Adrenal gland (tissue), 12 donors: ENCODE data around the gene NPAS3. TPM values are rescaled to one million over a fixed set of nuclear protein-coding genes. Genes with fewer than 3 reads are reported as not detected.

Experiments
- DNase-seq, 7 donors: peaks; one replicate each; pipeline ENCODE4 v3.0.0-alpha.2; 2019 to 2020
- H3K27ac ChIP-seq, 5 donors: fragments of 200-600 bp; sonication (generic) in 4 of 5; 1 replicate in 3 of 5; 2 replicates in 2 of 5; pipeline versions ENCODE4 v1.5.1 to v1.8.0; 2016 to 2020; ENCODE audit warnings: mild to moderate bottlenecking in 1 of 5
- H3K27me3 ChIP-seq: fragments of 200-600 bp; 2 replicates; pipeline ENCODE4 v1.8.0; 2021
- H3K36me3 ChIP-seq, 2 donors: fragments of 200-600 bp; replicated peaks in 1 of 2; 1 replicate in 1 of 2; 2 replicates in 1 of 2; pipeline versions ENCODE4 v1.5.1 to v1.8.0; 2018 to 2022
- H3K4me1 ChIP-seq, 2 donors: fragments of 200-600 bp; replicated peaks in 1 of 2; 1 replicate in 1 of 2; 2 replicates in 1 of 2; pipeline versions ENCODE4 v1.5.1 to v1.8.0; 2018 to 2021
- H3K4me3 ChIP-seq, 4 donors: fragments of 200-600 bp; sonication (generic) in 3 of 4; one replicate each; pipeline ENCODE4 v1.5.1; 2016 to 2018
- H3K9me3 ChIP-seq, 3 donors: fragments of 200-600 bp; sonication (generic) in 1 of 3; replicated peaks in 1 of 3; 1 replicate in 2 of 3; 2 replicates in 1 of 3; pipeline versions ENCODE4 v1.5.1 to v1.8.0; 2016 to 2021
- CTCF ChIP-seq, 6 experiments: fragments of 450-650 bp in 4 of 6; fragments of 200-600 bp in 2 of 6; sonication (generic) in 1 of 6; IDR thresholded peaks; 1 replicate in 5 of 6; 2 replicates in 1 of 6; pipeline versions ENCODE4 v1.5.1 to v1.8.0; 2016 to 2021; ENCODE audit warnings: antibody characterized with exemption in 6 of 6, mild to moderate bottlenecking in 2 of 6, moderate library complexity in 1 of 6
- POLR2A ChIP-seq, 2 donors: fragments of 450-650 bp; IDR thresholded peaks; one replicate each; pipeline ENCODE4 v1.6.1; 2017; ENCODE audit warnings: antibody characterized with exemption in 2 of 2, mild to moderate bottlenecking in 2 of 2, moderate library complexity in 1 of 2
- WGBS, 4 donors: extraction: QIAGEN DNeasy Blood & Tissue Kit in 2 of 4; methylation state at CpG; one replicate each; pipeline versions ENCODE4 v1.1.5 to v1.1.7; 2013 to 2017; 5-methylcytosine and 5-hydroxymethylcytosine counted together
- intact Hi-C, 2 donors: fragments of 100-400 bp; cut with DNase I; formaldehyde crosslinking; loops; one replicate each; pipeline versions ENCODE4 v1.14.1 to v1.15.0; 2022 to 2023
- polyA plus RNA-seq, 3 donors: library from polyadenylated mRNA; stranded (reverse); fragments of 200-250 nt in 2 of 3; fragments of 350-450 nt in 1 of 3; fragmentation: Illumina TruSeq in 1 of 3; extraction: RNeasy Lipid Tissue Mini Kit (QIAGEN cat#74804) in 1 of 3; gene quantifications; one replicate each; pipeline ENCODE4 v1.2.3, GENCODE V29; 2013 to 2014
- total RNA-seq, 9 donors: library from RNA; depleted of rRNA in 4 of 9; stranded (reverse); fragments of >200 nt in 4 of 9; fragments of 120-200 nt in 1 of 9; fragmentation: NEBNext Ultra II Directional in 1 of 9; extraction: Animal tissue kit (Norgen Biotek cat#: 25700) in 1 of 9; gene quantifications; one replicate each; pipeline versions ENCODE4 v1.1.0 to v1.2.4, GENCODE V29; 2013 to 2023
- donor health status: healthy with polysubstance abuse.
- donor health status: Bipolar disorder and iron deficiency.
- donor health status: DM: yes; HTN: yes; CAD: no.
- donor health status: DM: no; HTN: no; CAD: no.
- donor health status: DM: no; HTN: no; CAD: no.
- donor health status: DM: yes; HTN: yes; CAD: no.

NPAS3 gene
- total and polyA plus RNA-seq, 12 donors, result 0.36 to 7.5 (median 1.5) TPM

GRCh38 chr14:33738491-33738890, 799.8 kb downstream of the NPAS3 start:
- intact Hi-C loops, result no loop called here
- Histone ChIP-seq H3K4me3 (no peak overlapping the region), H3K27me3 (no peaks in the 10 kb centered on the region), H3K4me1 (no peaks in the 10 kb centered on the region), H3K27ac (no peak overlapping the region), H3K9me3 (no peaks in the 10 kb centered on the region), H3K36me3 (no peaks in the 10 kb centered on the region)
- DNase-seq, result no peak
- TF ChIP-seq POLR2A (IDR thresholded peaks at IDR 0.05) (no peak), CTCF (IDR thresholded peaks at IDR 0.05) (no peak)
- WGBS, 4 donors, result 91 to 96% (median 94%) methylated on average over 3 of the region's 3 CpGs

- Histone ChIP-seq H3K27me3 (no peaks in the 10 kb centered on the region), H3K4me1 (no peaks in the 10 kb centered on the region), H3K9me3 (no peaks in the 10 kb centered on the region), H3K4me3 (no peak overlapping the region), H3K27ac (no peak overlapping the region), H3K36me3 (no peaks in the 10 kb centered on the region)
- no peak for DNase-seq
- 90 to 92% (median 92%) methylated on average over 5 of the region's 5 CpGs for WGBS, 4 donors
- TF ChIP-seq POLR2A (IDR thresholded peaks at IDR 0.05), result no peak
- no peak for TF ChIP-seq CTCF (IDR thresholded peaks at IDR 0.05)
- intact Hi-C loops, result no loop called here
These were observed 801.9 kb downstream of the NPAS3 start for GRCh38 chr14:33740531-33740930.

GRCh38 chr14:33742166-33742565, 803.5 kb downstream of the NPAS3 start:
- Histone ChIP-seq H3K4me1 (no peaks in the 10 kb centered on the region), H3K27ac (no peak overlapping the region), H3K36me3 (no peaks in the 10 kb centered on the region), H3K4me3 (no peak overlapping the region), H3K27me3 (no peaks in the 10 kb centered on the region), H3K9me3 (no peaks in the 10 kb centered on the region)
- intact Hi-C loops, result no loop called here
- no peak for DNase-seq
- WGBS, 4 donors, result 76 to 88% (median 83%) methylated on average over 4 of the region's 4 CpGs
- TF ChIP-seq POLR2A (IDR thresholded peaks at IDR 0.05) (no peak), CTCF (IDR thresholded peaks at IDR 0.05) (no peak)

GRCh38 chr14:33745163-33745562, 806.5 kb downstream of the NPAS3 start:
- no peak for DNase-seq
- Histone ChIP-seq H3K36me3 (no peaks in the 10 kb centered on the region), H3K9me3 (no peaks in the 10 kb centered on the region), H3K27ac (no peak overlapping the region), H3K4me3 (no peak overlapping the region), H3K4me1 (no peaks in the 10 kb centered on the region), H3K27me3 (no peaks in the 10 kb centered on the region)
- intact Hi-C loops, result no loop called here
- WGBS, 4 donors, result 77 to 84% (median 81%) methylated on average over 6 of the region's 6 CpGs
- TF ChIP-seq POLR2A (IDR thresholded peaks at IDR 0.05) (no peak), CTCF (IDR thresholded peaks at IDR 0.05) (no peak)
